HG03060 (cell line): ENCODE measurements around the gene KRT13.

Source experiments
- ATAC-seq: cut with Tn5 transposase; IDR thresholded peaks from one replicate; pipeline ENCODE4 v1.9.1; 2021; ENCODE audit warnings: low read depth, moderate number of reproducible peaks; ENCODE audit not compliant: unreplicated experiment

The KRT13 gene

GRCh38 chr17:41538565-41538991 lies 33.2 kb upstream of the KRT13 start:
- ATAC-seq, result no peak

- no peak for ATAC-seq
Measured at GRCh38 chr17:41537990-41538389, 32.6 kb upstream of the KRT13 start.

GRCh38 chr17:41537614-41537954 lies 32.2 kb upstream of the KRT13 start:
- no peak for ATAC-seq

- no peak for ATAC-seq
Measured at GRCh38 chr17:41536741-41537613, 31.6 kb upstream of the KRT13 start.

GRCh38 chr17:41535764-41536481 lies 30.5 kb upstream of the KRT13 start:
- no peak for ATAC-seq

GRCh38 chr17:41534899-41535546 lies 29.6 kb upstream of the KRT13 start:
- no peak for ATAC-seq

GRCh38 chr17:41533613-41534012 lies 28.2 kb upstream of the KRT13 start:
- no peak for ATAC-seq

- no peak for ATAC-seq
Measured at GRCh38 chr17:41532947-41533570, 27.6 kb upstream of the KRT13 start.

GRCh38 chr17:41531993-41532392 lies 26.6 kb upstream of the KRT13 start:
- ATAC-seq, result no peak

- ATAC-seq, result no peak
Measured at GRCh38 chr17:41530062-41531048, 24.9 kb upstream of the KRT13 start.

GRCh38 chr17:41529491-41529915 lies 24.1 kb upstream of the KRT13 start:
- ATAC-seq, result no peak

GRCh38 chr17:41528959-41529353 lies 23.5 kb upstream of the KRT13 start:
- ATAC-seq, result no peak

GRCh38 chr17:41527063-41528023 lies 21.9 kb upstream of the KRT13 start:
- ATAC-seq, result no peak

GRCh38 chr17:41524261-41524660 lies 18.8 kb upstream of the KRT13 start:
- ATAC-seq, result no peak

GRCh38 chr17:41523787-41524186 lies 18.4 kb upstream of the KRT13 start:
- ATAC-seq, result no peak

- ATAC-seq, result no peak
Measured at GRCh38 chr17:41523225-41523593, 17.8 kb upstream of the KRT13 start.

- no peak for ATAC-seq
Measured at GRCh38 chr17:41522301-41523224, 17.2 kb upstream of the KRT13 start.
